ENCODE data around the gene PPP1R17. TPM values are rescaled to one million over a fixed set of nuclear protein-coding genes. Genes with fewer than 3 reads are reported as not detected.

PPP1R17 gene
- total RNA-seq, 1 donor from 2014 or later = 3.9 TPM

DNA sequence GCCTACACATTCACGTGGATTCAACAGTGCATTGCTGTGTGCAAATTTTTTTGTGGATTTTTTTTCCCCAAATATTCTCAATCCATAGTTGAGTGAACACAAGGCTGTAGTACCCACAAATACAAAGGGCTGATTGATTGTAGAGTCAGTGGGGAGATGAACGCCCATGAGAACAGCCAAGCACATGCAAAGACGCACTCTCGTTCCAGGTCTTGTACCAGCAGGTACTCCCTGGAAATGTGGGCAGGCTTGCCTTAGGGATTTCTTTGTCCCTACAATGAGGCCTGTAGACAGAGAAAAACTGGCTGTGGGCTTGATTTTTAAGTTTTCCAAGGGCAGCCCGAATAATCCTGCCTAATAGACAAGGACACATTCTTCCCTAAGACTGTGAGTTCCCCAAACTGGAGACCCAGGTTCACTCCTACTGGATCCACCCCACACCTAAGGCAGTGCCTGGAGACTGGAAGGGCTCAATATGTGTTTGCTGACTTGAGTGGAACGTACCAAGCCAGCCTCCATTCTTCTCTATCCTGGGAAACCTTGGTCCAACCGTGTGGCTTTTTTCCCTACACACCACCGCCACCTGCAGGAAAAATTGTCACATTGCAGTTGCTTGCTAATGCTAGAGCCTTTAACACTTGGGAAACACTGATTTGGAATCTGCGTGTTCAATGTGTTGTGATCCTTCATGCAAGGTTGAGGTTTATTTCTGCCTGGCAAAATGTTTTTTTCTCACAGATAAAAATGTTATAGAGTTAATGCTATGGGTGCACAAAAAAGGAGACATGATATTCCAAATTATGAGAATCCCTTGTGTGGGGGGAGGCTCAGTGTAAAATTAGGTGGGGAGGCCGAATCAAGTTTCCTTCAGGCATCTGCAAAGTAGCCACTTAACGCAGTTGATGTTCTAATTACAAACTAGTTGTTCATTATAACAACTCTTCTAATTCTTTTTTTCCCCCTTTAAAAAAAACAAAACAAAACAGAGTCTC is 49.3 kb downstream of the PPP1R17 start:
- TF ChIP-seq CTCF (conservative IDR thresholded peaks at IDR 0.05) = peak; percentile 94
- no peaks in the 10 kb centered on the region for H3K9me3 Mint-ChIP-seq
- H3K27ac Mint-ChIP-seq = no peak overlapping the region
- H3K4me3 Mint-ChIP-seq = no peak overlapping the region
- no peaks in the 10 kb centered on the region for H3K36me3 Mint-ChIP-seq
- no peaks in the 10 kb centered on the region for H3K4me1 Mint-ChIP-seq (ENCODE audit: unreplicated experiment)
- H3K27me3 Mint-ChIP-seq = peaks cover 19% of the 10 kb centered on the region
- peak; percentile 77 for DNase-seq (ENCODE audit: extremely low spot score, unreplicated experiment)

- no peaks in the 10 kb centered on the region for H3K36me3 Mint-ChIP-seq
- no peak overlapping the region for H3K27ac Mint-ChIP-seq
- no peaks in the 10 kb centered on the region for H3K4me1 Mint-ChIP-seq (ENCODE audit: unreplicated experiment)
- peaks cover 53% of the 10 kb centered on the region for H3K27me3 Mint-ChIP-seq
- DNase-seq (ENCODE audit: extremely low spot score, unreplicated experiment) = no peak
- H3K4me3 Mint-ChIP-seq = no peak overlapping the region
- H3K9me3 Mint-ChIP-seq = no peaks in the 10 kb centered on the region
- TF ChIP-seq CTCF (conservative IDR thresholded peaks at IDR 0.05) = no peak
These were observed 54.8 kb downstream of the PPP1R17 start for GRCh38 chr7:31741852-31742251.

DNA sequence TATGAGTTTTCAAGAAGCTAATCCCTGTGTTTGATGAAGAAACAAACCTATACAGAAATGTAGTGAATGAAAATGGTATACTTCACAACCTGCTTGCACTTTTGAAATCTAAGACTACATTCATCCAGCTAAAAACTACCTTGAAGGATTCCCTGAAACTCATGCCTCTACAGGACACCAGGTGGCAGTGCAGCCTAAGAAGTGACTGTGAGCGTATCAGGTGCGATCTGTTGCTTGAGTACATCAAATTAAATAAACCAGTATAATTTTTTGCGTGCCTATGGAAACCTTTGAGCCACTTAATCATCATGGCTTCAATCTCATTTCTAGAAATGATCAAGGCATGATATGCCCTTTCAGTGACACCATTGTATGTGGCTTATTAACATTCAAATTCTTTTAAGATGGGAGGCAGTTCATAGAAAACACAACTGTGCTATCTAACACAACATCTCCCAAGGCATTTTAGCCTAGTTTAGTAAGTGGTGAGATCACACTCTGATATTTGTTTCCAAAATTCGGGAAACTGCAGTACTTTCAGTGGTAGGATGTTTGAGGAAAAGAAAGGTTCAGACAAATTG is 57.4 kb downstream of the PPP1R17 start:
- H3K4me1 Mint-ChIP-seq (ENCODE audit: unreplicated experiment) = no peaks in the 10 kb centered on the region
- no peaks in the 10 kb centered on the region for H3K36me3 Mint-ChIP-seq
- no peaks in the 10 kb centered on the region for H3K9me3 Mint-ChIP-seq
- H3K4me3 Mint-ChIP-seq = no peak overlapping the region
- TF ChIP-seq CTCF (conservative IDR thresholded peaks at IDR 0.05) = peak; percentile 98
- H3K27me3 Mint-ChIP-seq = peaks cover 44% of the 10 kb centered on the region
- no peak for DNase-seq (ENCODE audit: extremely low spot score, unreplicated experiment)
- H3K27ac Mint-ChIP-seq = no peak overlapping the region

GRCh38 chr7:31747553-31747952 is 60.5 kb downstream of the PPP1R17 start:
- TF ChIP-seq CTCF (conservative IDR thresholded peaks at IDR 0.05) = no peak
- no peak for DNase-seq (ENCODE audit: extremely low spot score, unreplicated experiment)
- H3K27me3 Mint-ChIP-seq = peaks cover 36% of the 10 kb centered on the region
- no peaks in the 10 kb centered on the region for H3K4me1 Mint-ChIP-seq (ENCODE audit: unreplicated experiment)
- H3K36me3 Mint-ChIP-seq = no peaks in the 10 kb centered on the region
- H3K4me3 Mint-ChIP-seq = no peak overlapping the region
- H3K9me3 Mint-ChIP-seq = no peaks in the 10 kb centered on the region
- H3K27ac Mint-ChIP-seq = no peak overlapping the region

GRCh38 chr7:31748084-31748483 is 61.1 kb downstream of the PPP1R17 start:
- no peak for DNase-seq (ENCODE audit: extremely low spot score, unreplicated experiment)
- H3K9me3 Mint-ChIP-seq = no peaks in the 10 kb centered on the region
- no peak overlapping the region for H3K4me3 Mint-ChIP-seq
- no peak for TF ChIP-seq CTCF (conservative IDR thresholded peaks at IDR 0.05)
- H3K4me1 Mint-ChIP-seq (ENCODE audit: unreplicated experiment) = no peaks in the 10 kb centered on the region
- no peaks in the 10 kb centered on the region for H3K36me3 Mint-ChIP-seq
- no peak overlapping the region for H3K27ac Mint-ChIP-seq
- peaks cover 31% of the 10 kb centered on the region for H3K27me3 Mint-ChIP-seq
